ENCODE data around the gene PNCK.

The PNCK gene

DNA sequence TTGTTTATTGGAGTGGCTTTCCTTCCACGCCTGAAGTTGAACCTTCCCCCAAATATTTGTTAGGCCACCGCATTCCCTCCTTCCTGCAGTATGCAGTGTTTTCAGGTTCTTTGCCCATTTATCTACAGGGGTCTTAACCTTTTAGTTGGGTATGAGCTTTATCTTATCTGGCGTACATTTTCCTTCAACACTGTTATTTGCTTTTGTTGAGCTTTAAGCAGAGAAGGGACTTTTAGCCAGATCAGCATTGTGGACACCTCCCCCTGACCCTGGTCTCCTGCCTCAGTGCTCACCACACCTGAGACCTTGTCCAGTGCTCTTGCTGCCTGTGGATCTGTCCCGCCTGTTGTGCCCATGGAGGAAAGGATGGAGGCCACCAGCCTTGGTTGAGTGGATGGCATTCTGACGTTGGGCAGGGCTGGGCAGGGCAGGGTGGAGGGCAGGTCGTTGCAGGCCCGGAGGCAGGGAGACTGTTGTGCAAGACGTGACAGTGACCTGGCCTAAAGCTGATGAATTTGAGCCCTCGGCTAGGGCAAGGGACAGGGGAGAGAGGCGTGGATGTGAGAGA is 27.6 kb downstream of the PNCK start:
- no peak for DNase-seq
- in situ Hi-C loops (cut with MboI; ENCODE audit: low pct_unique_long_range_greater_than_20kb, low sequenced_read_pairs) = no loop called here

DNA sequence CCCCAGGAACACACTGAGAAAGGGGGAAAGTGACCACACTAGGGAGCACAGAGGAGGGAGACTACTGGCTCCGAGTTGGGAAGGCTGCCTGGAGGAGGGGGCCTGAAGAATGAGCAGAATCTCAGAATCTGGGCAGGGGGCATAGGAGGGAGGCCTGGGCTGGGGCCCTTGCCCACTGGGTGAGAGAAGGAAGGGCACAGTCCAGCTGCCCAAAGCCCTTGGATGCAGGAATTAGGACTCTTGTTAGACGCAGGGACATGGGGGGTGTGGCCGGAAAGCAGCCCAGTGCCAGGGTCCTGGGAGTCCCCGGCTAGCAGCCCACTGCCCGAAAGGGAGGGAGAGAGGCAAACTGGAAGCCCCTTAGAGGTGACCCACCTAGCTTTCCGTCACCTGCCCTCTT is 28.5 kb downstream of the PNCK start:
- in situ Hi-C loops (cut with MboI; ENCODE audit: low pct_unique_long_range_greater_than_20kb, low sequenced_read_pairs) = no loop called here
- no peak for DNase-seq

DNA sequence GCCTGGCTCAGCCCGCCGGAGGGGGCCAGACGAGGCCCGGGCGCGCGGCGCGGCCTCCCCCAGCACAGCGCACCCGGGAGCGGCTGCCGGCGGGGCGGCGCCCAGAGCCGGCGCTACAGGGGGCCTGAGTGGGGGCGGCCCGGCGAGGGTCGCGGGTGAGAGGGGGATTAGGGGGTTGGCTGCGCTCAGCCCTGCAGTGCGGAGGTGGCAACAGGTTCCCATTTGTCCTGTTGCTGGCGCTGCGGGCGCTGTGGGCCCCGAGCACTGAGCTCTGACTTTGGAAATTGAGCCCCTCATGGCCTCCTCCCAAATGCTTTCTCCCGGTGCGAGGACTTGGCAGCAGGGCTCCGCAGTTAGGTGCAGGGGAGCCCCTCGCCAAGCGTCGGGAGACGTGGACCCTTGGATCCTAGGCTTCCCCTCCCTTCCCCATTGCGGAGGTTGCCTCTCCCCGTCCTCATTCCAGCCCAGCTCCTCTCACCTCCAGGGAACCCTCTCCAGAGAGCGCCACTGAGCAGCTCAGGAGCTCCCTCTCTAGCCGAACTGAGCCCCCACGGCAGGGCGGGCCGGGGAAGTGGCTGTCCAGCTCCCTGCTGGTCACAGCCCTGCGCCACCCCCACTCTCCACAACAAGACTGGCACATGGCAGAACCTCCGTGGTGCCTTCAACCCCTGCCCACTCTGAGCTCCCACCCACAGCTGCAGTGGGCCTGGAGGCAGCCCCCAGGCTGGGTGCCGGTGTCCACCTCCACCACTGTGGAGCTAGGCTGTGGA is 29.1 kb downstream of the PNCK start:
- DNase-seq = peak; percentile 21
- in situ Hi-C loops (cut with MboI; ENCODE audit: low pct_unique_long_range_greater_than_20kb, low sequenced_read_pairs) = no loop called here

DNA sequence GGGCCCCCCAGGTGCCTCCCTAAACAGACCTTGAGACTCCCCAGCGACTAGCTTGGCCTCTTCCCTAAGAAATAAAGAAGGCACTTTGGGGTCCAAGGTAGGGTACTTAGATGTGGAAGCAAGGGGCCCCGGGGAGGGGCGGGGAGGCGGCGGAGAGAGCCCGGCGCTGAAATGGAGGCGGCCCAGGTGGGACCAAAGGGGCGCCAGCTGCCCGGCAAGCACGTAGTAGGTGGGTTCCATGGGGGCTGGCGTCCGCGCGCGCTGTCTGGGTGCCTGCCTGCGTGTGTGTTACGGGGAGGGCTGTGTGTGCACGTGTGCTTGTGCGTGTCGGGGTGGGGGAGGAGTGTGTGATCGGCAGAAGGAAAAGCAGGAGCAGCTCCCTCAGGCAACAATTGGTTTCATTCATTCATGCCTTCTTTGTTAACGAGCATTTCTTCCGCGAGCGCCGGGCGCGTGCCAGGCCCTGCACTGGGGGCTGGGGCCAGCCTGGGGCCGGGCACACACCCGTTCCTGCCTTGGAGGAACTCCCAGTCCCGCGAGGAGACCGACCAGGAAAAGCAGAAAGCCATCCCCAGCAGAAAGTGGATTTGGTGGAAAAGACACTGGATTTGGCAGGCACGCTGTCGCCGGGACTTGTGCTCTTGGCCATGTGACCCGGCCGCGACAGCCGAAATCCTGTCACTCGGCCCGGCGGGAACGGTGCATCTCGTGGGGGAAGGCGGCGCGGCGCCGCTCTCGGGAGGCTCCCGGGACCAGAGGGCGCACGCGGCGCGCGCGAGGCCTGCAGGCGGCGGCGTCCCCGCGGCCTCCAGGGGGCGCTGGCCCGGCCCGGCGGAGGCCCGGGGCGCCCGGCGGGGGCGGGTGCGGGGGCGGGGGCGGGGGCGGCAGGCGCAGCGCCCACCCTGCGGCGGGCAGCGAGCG is 29.9 kb downstream of the PNCK start:
- in situ Hi-C loops (cut with MboI; ENCODE audit: low pct_unique_long_range_greater_than_20kb, low sequenced_read_pairs) = no loop called here
- peak; percentile 62 for DNase-seq

DNA sequence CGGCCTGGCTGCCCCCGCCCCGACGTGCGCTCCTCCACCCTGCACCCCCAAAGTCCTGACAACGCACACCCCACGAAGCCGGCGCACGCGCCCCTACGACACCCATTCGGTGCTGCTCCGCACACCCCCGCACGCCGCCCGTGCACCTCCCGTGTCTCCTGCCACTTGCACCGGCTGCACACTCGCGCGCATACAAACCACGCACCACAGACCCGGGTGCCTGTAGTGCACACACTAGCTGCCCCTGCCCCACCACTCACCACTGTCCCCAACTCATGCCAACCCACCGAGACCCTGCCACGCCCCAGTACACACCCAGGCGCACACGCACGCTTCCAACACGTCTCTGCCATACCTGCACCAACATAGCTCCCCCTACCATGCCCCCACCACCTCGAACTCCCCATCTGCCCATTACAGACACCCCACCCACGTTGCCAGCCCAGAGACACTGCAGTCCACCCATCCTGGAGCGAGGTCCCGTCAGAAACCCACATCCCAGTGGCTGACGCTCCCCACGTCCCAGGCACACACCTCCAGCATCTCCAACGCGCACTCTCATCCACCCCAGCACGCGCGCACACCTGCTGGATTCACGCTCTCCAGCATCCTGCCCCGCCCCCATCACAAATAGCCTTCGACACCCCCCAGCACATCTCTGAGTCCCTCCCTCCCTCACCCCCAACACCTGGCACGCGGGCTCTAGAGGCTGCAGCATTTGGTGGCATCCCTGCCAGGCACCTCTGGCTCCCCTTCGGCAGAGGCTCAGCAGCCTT is 30.8 kb downstream of the PNCK start:
- no peak for DNase-seq
- in situ Hi-C loops (cut with MboI; ENCODE audit: low pct_unique_long_range_greater_than_20kb, low sequenced_read_pairs) = no loop called here

DNA sequence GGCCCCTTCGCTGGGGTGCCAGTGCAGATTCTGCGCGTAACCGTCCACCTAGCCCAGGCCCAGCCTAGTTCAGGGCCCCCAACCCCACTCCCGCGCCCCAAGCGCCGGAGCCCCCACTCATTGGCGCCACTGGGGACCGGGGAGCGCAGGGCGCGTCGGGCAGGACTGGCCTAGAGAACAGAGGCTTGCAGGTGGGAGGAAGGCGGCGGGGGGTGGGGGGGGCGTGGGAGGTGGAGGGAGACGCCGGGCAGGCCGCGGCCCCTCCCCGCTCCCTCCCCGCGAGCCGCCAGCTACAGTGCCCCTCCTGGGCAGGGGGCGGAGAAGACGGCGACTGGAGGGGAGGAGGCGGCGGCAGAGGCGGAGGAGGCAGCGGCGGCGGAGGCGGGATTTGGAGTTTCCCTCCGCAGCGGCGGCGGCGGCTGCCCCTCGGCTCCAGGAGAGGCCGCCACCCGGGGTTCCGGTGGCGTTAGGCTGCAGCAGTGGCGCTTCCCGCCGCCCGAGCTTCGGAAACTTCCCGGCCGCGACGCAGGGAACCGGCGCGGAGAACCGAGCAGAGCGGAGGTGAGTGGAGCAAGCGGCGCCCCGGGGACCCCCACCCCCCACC is 31.5 kb downstream of the PNCK start:
- in situ Hi-C loops (cut with MboI; ENCODE audit: low pct_unique_long_range_greater_than_20kb, low sequenced_read_pairs) = no loop called here
- peak; percentile 49 for DNase-seq

DNA sequence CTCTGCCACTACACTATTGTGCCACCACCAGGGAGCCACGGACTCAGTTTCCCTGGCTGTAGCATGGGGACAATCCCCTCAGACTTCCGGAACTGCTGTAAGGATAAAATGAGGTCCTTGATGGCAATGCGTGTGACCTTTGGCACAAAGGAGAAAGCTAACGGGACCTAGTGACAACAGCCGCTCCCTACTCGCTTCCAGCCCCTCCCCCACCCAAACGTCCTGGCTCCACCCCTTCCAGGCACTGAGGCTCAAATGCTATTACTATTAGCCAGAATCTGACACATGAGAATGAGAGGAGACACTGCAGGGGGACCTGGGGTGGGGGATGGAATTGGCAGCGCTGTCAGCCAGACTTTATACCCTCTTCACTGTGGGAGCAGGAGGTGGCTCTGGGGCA is 32.0 kb downstream of the PNCK start:
- in situ Hi-C loops (cut with MboI; ENCODE audit: low pct_unique_long_range_greater_than_20kb, low sequenced_read_pairs) = no loop called here
- peak; percentile 7 for DNase-seq

DNA sequence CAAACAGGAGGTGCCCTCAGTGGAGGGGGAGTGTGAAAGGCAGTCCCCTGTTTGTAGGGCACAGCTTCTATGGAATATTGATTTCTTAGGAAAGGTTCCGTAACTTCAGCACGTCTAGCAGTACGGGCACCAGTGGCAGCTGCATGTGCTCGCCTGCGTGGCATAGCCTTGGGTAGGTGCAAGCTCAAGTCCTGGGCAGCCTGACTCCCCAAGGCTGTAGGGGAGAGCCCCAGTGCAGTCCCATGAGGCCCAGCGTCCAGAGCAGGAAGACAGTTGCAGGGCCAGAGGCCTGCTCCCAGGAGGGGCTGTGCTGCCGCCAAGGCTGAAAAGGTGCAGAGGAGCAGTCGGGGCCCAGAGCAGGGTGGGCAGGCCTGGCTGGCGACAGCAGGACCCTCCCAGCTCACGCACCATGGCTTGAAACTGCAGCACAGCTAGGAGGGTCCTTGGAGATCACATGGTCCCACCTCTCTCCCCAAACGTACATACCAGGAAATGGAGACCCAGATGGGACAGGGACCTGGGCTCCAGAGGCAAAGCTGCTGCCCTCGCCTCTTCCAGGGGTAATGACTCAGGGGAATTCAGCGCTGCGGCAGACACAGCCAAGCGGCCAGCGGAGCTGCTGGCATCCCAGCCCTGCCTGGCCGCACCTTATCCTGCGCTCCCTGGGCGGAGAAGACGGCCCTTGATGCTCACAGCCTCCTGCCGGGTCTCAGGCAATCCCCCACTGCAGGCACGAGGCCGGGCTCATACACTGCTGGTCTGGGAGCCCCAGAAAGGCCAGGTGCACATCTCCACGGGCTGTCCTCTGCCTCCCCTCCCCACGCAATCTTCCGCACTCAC is 32.7 kb downstream of the PNCK start:
- no peak for DNase-seq

DNA sequence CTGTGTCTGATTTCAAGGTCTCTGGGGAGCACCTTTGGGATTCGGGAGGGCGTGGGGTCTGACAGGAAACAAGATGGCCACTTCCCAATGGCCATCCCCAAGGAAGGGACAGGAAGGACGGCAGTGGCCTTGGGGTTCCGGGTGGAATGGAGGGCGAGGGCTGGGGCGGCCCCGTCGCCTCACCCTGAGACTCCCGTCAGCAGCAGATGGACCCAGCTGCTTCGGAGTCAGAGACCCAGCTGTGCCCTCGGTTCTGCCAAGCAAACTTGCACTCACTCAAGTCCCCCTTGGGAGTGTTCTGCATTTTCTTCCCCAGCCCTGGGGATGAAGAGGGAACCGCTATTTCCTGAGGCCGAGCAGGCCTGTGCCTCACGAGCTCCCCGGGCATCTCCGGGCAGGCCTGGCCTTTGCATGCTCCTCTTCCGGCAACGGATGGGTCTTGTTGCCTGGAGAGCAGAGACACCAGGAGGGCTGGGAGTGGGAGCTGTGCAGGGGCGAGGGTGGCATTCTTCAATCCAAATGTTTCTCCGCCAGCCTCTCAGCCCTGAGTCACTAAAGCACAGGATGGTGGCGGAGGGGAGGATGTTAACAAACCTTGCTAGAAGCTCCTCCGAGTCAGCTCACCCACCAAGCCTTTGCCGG is 33.4 kb downstream of the PNCK start:
- in situ Hi-C loops (cut with MboI; ENCODE audit: low pct_unique_long_range_greater_than_20kb, low sequenced_read_pairs) = no loop called here

More for the DNA sequence above, 32.7 kb downstream of the PNCK start:
- in situ Hi-C loops (cut with MboI; ENCODE audit: low pct_unique_long_range_greater_than_20kb, low sequenced_read_pairs) = no loop called here

DNA sequence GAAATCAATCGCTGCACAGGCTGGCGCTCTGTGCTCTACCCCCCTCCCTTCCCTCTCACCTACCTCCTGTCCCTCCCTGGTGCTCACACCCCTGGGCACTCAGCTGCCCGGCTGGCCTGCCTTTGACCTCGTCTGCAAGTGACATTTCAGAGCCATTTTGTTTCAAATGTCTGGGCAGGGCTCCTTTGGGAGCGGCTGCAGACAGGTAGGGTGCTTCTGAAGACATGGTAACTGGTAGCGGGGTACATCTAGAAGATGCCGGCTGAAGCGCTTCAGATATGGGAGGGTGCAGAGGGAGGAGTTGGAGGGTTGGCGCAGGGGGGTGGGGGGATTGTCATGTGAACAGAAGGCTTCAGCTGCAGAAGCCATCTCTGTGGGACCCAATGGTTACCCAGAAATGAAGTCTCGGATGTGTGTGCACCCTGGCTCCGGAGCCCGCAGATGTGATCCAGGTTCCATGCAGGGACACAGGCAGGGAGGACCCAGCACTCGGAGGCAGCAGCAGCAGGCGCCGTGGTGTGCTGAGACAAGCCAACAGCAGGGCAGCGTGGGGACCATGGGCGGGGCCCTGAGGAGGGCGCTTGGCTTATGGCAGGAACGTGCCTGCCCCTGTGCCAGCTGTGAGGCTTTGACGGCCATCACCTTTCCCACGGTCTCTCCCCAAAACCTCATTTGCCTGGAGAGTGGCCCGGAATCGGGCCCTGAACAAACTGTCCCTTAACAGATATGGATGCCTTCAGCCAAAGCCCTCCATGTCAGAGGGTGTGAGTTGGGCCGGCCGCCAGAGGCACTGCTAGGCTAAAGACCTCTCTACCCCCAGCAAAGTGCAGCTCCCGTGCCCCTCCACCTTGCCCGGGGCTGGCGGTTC is 34.2 kb downstream of the PNCK start:
- no peak for DNase-seq
- in situ Hi-C loops (cut with MboI; ENCODE audit: low pct_unique_long_range_greater_than_20kb, low sequenced_read_pairs) = no loop called here

More for the DNA sequence above, 33.4 kb downstream of the PNCK start:
- DNase-seq = no peak

DNA sequence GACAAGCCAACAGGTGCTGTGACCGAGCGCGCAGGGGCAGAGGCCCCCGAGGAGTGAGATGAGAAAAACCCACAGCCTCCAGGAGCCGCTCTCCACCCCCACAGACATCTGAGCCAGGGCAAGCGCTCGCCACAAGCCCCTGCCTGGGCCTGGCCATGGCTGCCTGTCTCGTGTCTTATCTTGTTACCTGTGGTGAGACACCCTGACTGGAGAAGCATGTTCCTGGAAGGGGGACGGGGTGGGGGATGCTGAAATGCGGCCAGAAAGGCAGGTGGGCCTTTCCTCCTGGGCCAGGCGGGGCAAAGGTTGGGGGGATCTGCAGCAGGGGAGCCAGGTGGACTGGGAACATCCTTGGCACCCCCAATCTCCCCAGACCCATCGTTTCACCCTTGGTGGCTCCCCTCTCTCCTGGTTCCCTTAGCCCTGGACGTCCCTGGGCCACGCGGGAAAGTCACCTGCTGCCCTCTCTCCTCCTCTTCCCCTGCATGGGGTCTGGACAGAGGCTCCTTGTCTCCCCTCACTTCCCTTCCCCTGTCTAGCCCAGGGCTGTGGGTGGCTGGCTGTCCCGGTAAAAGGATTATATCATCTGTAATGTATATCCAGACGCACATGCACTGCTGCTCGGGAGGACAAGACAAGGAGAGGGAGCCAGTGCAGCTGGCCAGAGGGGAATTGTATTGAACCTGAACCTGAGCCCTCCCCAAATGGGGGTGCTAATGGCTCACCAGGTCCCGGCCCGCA is 35.0 kb downstream of the PNCK start:
- in situ Hi-C loops (cut with MboI; ENCODE audit: low pct_unique_long_range_greater_than_20kb, low sequenced_read_pairs) = no loop called here
- DNase-seq = no peak

DNA sequence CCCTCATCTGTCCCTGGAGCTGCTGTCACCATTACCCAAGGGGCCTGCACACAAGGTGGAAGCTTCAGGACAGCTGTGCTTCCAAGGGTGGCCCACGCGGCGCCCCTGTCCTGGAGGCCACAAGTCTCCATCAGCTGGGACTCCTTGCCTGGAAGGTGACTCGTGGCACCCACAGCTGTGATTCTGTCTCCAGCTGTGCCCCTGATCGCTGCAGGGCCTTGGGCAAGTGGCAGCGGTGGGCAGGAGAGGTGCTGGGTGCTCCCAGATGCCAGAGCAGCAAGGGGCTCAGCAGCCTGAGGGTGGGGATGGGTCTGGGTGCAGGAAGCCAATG is 35.6 kb downstream of the PNCK start:
- in situ Hi-C loops (cut with MboI; ENCODE audit: low pct_unique_long_range_greater_than_20kb, low sequenced_read_pairs) = no loop called here
- no peak for DNase-seq

DNA sequence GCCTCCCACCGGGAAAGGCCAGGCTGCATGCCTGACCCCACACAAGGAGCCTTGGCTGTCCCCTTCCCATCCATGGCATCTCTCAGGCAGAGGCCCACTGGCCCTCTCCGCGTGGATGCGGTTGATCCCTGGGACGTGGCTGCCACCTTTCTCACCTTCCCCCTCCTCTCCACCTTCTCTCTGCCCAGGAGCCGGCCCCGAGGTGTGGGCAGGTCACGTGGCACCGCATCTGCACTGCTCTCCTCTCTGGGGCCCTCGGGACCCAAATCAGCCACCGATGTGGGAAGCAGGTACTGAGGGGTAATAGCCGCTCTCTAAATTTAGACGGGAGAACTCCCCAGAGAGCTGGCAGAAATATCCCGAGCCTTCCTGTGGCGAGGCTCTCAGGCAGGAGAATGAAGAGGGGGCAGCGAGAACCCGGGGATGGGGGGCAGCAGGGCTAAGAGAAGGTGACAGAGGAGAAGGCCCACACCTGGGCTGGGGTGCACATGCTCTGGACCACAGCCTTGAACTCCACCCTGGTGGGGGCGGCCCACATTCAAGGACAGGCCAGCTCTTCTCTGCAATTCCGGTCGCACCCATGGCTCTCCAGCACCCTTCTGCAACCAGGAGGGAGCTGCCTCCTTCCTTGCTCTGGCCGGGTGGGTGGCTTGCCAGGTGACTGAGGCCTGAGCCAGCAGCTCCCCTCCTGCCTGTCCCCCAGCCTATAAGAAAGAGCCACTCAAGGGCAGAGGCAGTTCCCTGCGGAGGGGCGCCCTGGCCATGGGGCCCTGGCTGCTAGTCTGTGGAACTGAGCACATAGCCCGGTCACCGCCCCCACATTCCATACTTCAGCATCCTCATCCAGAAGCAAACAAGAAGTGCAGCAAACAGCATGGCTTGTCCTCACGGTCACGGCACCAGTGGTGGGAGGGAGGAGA is 36.2 kb downstream of the PNCK start:
- in situ Hi-C loops (cut with MboI; ENCODE audit: low pct_unique_long_range_greater_than_20kb, low sequenced_read_pairs) = no loop called here
- DNase-seq = no peak

DNA sequence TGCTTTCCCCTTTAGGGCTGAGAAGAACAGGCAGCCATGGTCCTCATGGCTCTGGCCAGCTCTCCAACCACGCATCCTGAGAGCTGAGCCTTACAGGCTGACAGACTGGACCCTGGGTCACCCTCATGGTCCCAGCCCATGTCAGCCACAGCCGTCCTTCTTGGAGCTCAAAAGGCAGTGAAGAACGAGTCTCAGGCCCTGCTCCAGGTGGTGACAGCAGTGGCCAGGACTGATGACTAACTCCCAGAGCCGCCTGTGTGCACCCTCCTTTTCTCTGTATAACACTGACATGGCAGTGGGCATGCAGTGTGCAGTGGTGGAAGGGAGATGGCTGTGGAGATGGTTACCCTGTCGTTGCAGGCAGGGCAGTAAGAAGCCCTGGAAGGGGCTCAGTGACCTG is 36.9 kb downstream of the PNCK start:
- in situ Hi-C loops (cut with MboI; ENCODE audit: low pct_unique_long_range_greater_than_20kb, low sequenced_read_pairs) = no loop called here
- no peak for DNase-seq

Data from KBM-7 (cell line).